GM12875 (cell line): Measurements from ENCODE around the gene ISG20.

Experiments used
- H3K4me3 ChIP-seq: one replicate; pipeline ENCODE4 v1.5.1; 2011; ENCODE audit warnings: low read depth, low read length, control low read depth
- CTCF ChIP-seq: IDR thresholded peaks from 2 replicates; pipeline ENCODE4 v1.5.1; 2011; ENCODE audit warnings: low read depth, mild to moderate bottlenecking, control low read depth, inconsistent platforms, low read length, moderate library complexity, borderline replicate concordance; ENCODE audit not compliant: insufficient read depth

ISG20 gene

GRCh38 chr15:88646088-88646405 is 7.2 kb downstream of the ISG20 start:
- TF ChIP-seq CTCF = no peak
- no peak overlapping the region for H3K4me3 ChIP-seq

- TF ChIP-seq CTCF = no peak
- H3K4me3 ChIP-seq = no peak overlapping the region
Observed at GRCh38 chr15:88646951-88647350, 8.1 kb downstream of the ISG20 start.

- no peak for TF ChIP-seq CTCF
- H3K4me3 ChIP-seq = no peak overlapping the region
Observed at GRCh38 chr15:88647351-88648105, 8.7 kb downstream of the ISG20 start.

- H3K4me3 ChIP-seq = no peak overlapping the region
- TF ChIP-seq CTCF = no peak
Observed at GRCh38 chr15:88648357-88649214, 9.8 kb downstream of the ISG20 start.

- H3K4me3 ChIP-seq = no peak overlapping the region
- TF ChIP-seq CTCF = no peak
Observed at GRCh38 chr15:88649286-88649733, 10.5 kb downstream of the ISG20 start.

GRCh38 chr15:88649753-88650551 is 11.1 kb downstream of the ISG20 start:
- no peak for TF ChIP-seq CTCF
- H3K4me3 ChIP-seq = no peak overlapping the region
